ENCODE data around the gene RABGAP1L. TPM values are rescaled to one million over a fixed set of nuclear protein-coding genes. Genes with fewer than 3 reads are reported as not detected.

RABGAP1L gene
- total and polyA plus RNA-seq, 12 donors = 13.0 to 167 (median 109) TPM

- no peak for DNase-seq
- intact Hi-C loops (cut with DNase I) = loop anchor here in 1 of 10 donors (10.0 kb wide), 1 partner anchor 101 kb away; no protein-coding TSS in a partner anchor
- Histone ChIP-seq H3K27me3 (no peaks in the 10 kb centered on the region), H3K9me3 (no peaks in the 10 kb centered on the region), H3K27ac (no peak overlapping the region), H3K36me3 (no peaks in the 10 kb centered on the region), H3K4me3 (no peak overlapping the region), H3K4me1 (peaks cover 6 to 20% (median 16%) of the 10 kb centered on the region in 9 donors)
- WGBS, 2 donors = 88% methylated on average over 1 of the region's 1 CpG
- TF ChIP-seq CTCF (IDR thresholded peaks at IDR 0.05) = peak in 1 of 9 donors; percentile 14
- peak in 3 of 8 donors; percentile 33 to 42 (median 35) for ATAC-seq
Observed at GRCh38 chr1:174883409-174883808, 724.1 kb downstream of the RABGAP1L start.

GRCh38 chr1:174884038-174884437 lies 724.7 kb downstream of the RABGAP1L start:
- no peak for TF ChIP-seq CTCF (IDR thresholded peaks at IDR 0.05)
- Histone ChIP-seq H3K27ac (peak overlapping the region in 1 of 10 donors; percentile 5), H3K4me1 (peaks cover 6 to 20% (median 16%) of the 10 kb centered on the region in 9 donors), H3K4me3 (no peak overlapping the region), H3K27me3 (no peaks in the 10 kb centered on the region), H3K9me3 (no peaks in the 10 kb centered on the region), H3K36me3 (no peaks in the 10 kb centered on the region)
- intact Hi-C loops (cut with DNase I) = loop anchor here in 1 of 10 donors (10.0 kb wide), 1 partner anchor 101 kb away; no protein-coding TSS in a partner anchor
- ATAC-seq (peak in 4 of 8 donors; percentile 47 to 63 (median 48)), DNase-seq (no peak)
- WGBS, 2 donors = 12 to 19% methylated on average over 3 of the region's 3 CpGs

GRCh38 chr1:174884566-174884965 lies 725.2 kb downstream of the RABGAP1L start:
- Histone ChIP-seq H3K27ac (no peak overlapping the region), H3K4me1 (peaks cover 6 to 20% (median 16%) of the 10 kb centered on the region in 9 donors), H3K36me3 (no peaks in the 10 kb centered on the region), H3K27me3 (no peaks in the 10 kb centered on the region), H3K9me3 (no peaks in the 10 kb centered on the region), H3K4me3 (no peak overlapping the region)
- TF ChIP-seq CTCF (IDR thresholded peaks at IDR 0.05) = no peak
- WGBS, 2 donors = 74 to 78% methylated on average over 2 of the region's 2 CpGs
- intact Hi-C loops (cut with DNase I) = loop anchor here in 1 of 10 donors (10.0 kb wide), 1 partner anchor 100 kb away; no protein-coding TSS in a partner anchor
- DNase-seq (no peak), ATAC-seq (no peak)

- intact Hi-C loops (cut with DNase I) = no loop called here
- Histone ChIP-seq H3K9me3 (no peaks in the 10 kb centered on the region), H3K36me3 (no peaks in the 10 kb centered on the region), H3K27me3 (no peaks in the 10 kb centered on the region), H3K27ac (no peak overlapping the region), H3K4me3 (no peak overlapping the region), H3K4me1 (peaks cover 0 to 15% (median 6%) of the 10 kb centered on the region in 9 donors)
- DNase-seq (no peak), ATAC-seq (no peak)
- TF ChIP-seq CTCF (IDR thresholded peaks at IDR 0.05) = no peak
- WGBS, 2 donors = 66% methylated on average over 4 of the region's 4 CpGs
Observed at GRCh38 chr1:174890024-174890423, 730.7 kb downstream of the RABGAP1L start.
